Transverse colon (tissue), 4 donors: ENCODE measurements around the gene JAG1. TPM values are rescaled to one million over a fixed set of nuclear protein-coding genes. Genes with fewer than 3 reads are reported as not detected.

Source experiments
- DNase-seq: peaks from one replicate; pipeline ENCODE4 v3.0.0-alpha.2; 2019
- H3K27ac ChIP-seq, 4 donors: fragments of 200-600 bp; sonication (generic); 2 replicates each; pipeline ENCODE4 v1.5.1; 2016 to 2018; ENCODE audit warnings: inconsistent platforms in 4 of 4
- H3K27me3 ChIP-seq: fragments of 200-600 bp; sonication (generic); 2 replicates; pipeline ENCODE4 v1.5.1; 2017; ENCODE audit warnings: inconsistent platforms
- H3K36me3 ChIP-seq, 4 donors: fragments of 200-600 bp; sonication (generic); 2 replicates each; pipeline ENCODE4 v1.5.1; 2017 to 2019; ENCODE audit warnings: inconsistent platforms in 4 of 4
- H3K4me1 ChIP-seq, 4 donors: fragments of 200-600 bp; sonication (generic); 2 replicates each; pipeline ENCODE4 v1.5.1; 2017 to 2020; ENCODE audit warnings: inconsistent platforms in 4 of 4
- H3K4me3 ChIP-seq, 4 donors: fragments of 200-600 bp; sonication (generic); 1 replicate in 1 of 4; 2 replicates in 3 of 4; pipeline versions ENCODE4 v1.5.1 to v1.6.1; 2017 to 2019; ENCODE audit warnings: inconsistent platforms in 4 of 4
- H3K9me3 ChIP-seq, 2 donors: fragments of 200-600 bp; sonication (generic); 2 replicates each; pipeline ENCODE4 v1.5.1; 2017 to 2019; ENCODE audit warnings: inconsistent platforms in 2 of 2
- EP300 ChIP-seq: sonication (generic); formaldehyde crosslinking; IDR thresholded peaks from one replicate; pipeline ENCODE4 v1.6.1; 2017; ENCODE audit warnings: antibody characterized with exemption, low read depth
- POLR2A ChIP-seq: fragments of 450-650 bp; IDR thresholded peaks from one replicate; pipeline ENCODE4 v1.6.1; 2016; ENCODE audit warnings: antibody characterized with exemption, mild to moderate bottlenecking, moderate library complexity
- POLR2AphosphoS5 ChIP-seq, 3 donors: sonication (generic); formaldehyde crosslinking; IDR thresholded peaks; one replicate each; pipeline ENCODE4 v1.6.1; 2016; ENCODE audit warnings: antibody characterized with exemption in 3 of 3
- WGBS, 2 donors: methylation state at CpG; one replicate each; pipeline ENCODE4 v1.1.5; 2018; ENCODE audit warnings: low coverage in 1 of 2; 5-methylcytosine and 5-hydroxymethylcytosine counted together
- in situ Hi-C, 4 donors: fragments of 200-750 bp; cut with MboI; loops; one replicate each; pipeline versions ENCODE4 v1.15.0 to v1.15.1; 2017; ENCODE audit warnings: low sequenced_read_pairs in 3 of 4, low pct_ligation_motif_present in 1 of 4, low pct_unique_long_range_greater_than_20kb in 1 of 4
- intact Hi-C: fragments of 100-400 bp; cut with DNase I; formaldehyde crosslinking; loops from one replicate; pipeline ENCODE4 v1.15.1; 2023; ENCODE audit warnings: low total_unique reads
- total RNA-seq, 4 donors: library from RNA; depleted of rRNA; stranded (reverse); fragments of >200 nt; gene quantifications; one replicate each; pipeline ENCODE4 v1.1.0, GENCODE V29; 2016
- TF ChIP-seq, protein P1 (sequence below), 5 experiments: fragments of 200-600 bp in 3 of 5; fragments of 450-650 bp in 2 of 5; sonication (generic) in 3 of 5; IDR thresholded peaks; 1 replicate in 2 of 5; 2 replicates in 3 of 5; pipeline ENCODE4 v1.5.1; 2016 to 2017; ENCODE audit warnings: antibody characterized with exemption in 5 of 5, inconsistent platforms in 3 of 5, mild to moderate bottlenecking in 2 of 5, moderate library complexity in 1 of 5

The JAG1 gene
- total RNA-seq, 4 donors from 2014 or later = 75.0 to 117 (median 109) TPM

DNA sequence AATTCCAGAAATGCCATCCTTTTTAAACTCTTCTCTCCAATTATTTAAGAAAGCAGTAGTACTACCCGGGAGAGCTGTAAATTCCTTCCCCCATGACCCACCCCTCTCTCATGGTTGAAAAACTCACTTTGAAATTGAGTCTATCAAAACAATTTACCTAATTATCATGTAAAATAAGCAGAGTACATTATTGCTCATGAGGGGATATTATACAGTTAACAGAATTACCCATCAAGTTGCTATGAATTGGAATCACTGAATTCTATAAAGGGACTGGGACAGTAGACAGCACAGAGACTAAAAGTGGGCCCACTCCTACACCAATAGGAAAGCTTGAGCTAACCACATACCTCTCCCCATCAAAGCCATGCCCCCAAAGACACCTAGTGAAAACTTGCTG, 16.3 kb downstream of the JAG1 start:
- 70 to 88% methylated on average over 1 of the region's 1 CpG for WGBS, 2 donors
- no peak for TF ChIP-seq EP300
- TF ChIP-seq POLR2AphosphoS5 (IDR thresholded peaks at IDR 0.05) = no peak
- TF ChIP-seq, protein P1, sequence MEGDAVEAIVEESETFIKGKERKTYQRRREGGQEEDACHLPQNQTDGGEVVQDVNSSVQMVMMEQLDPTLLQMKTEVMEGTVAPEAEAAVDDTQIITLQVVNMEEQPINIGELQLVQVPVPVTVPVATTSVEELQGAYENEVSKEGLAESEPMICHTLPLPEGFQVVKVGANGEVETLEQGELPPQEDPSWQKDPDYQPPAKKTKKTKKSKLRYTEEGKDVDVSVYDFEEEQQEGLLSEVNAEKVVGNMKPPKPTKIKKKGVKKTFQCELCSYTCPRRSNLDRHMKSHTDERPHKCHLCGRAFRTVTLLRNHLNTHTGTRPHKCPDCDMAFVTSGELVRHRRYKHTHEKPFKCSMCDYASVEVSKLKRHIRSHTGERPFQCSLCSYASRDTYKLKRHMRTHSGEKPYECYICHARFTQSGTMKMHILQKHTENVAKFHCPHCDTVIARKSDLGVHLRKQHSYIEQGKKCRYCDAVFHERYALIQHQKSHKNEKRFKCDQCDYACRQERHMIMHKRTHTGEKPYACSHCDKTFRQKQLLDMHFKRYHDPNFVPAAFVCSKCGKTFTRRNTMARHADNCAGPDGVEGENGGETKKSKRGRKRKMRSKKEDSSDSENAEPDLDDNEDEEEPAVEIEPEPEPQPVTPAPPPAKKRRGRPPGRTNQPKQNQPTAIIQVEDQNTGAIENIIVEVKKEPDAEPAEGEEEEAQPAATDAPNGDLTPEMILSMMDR (IDR thresholded peaks at IDR 0.05) = no peak
- no peak for TF ChIP-seq POLR2A
- intact Hi-C loops = no loop called here
- Histone ChIP-seq H3K27ac (peak overlapping the region in 2 of 4 donors; percentile 74 to 79), H3K4me1 (peaks cover 22 to 75% (median 35%) of the 10 kb centered on the region in 4 donors), H3K27me3 (no peaks in the 10 kb centered on the region), H3K36me3 (peaks cover 0 to 29% (median 12%) of the 10 kb centered on the region in 4 donors), H3K9me3 (no peaks in the 10 kb centered on the region), H3K4me3 (no peak overlapping the region)
- in situ Hi-C loops = loop anchor here in 1 of 4 donors (25.0 kb wide), 1 partner anchor 195 kb away; no protein-coding TSS in a partner anchor
- DNase-seq = no peak

DNA sequence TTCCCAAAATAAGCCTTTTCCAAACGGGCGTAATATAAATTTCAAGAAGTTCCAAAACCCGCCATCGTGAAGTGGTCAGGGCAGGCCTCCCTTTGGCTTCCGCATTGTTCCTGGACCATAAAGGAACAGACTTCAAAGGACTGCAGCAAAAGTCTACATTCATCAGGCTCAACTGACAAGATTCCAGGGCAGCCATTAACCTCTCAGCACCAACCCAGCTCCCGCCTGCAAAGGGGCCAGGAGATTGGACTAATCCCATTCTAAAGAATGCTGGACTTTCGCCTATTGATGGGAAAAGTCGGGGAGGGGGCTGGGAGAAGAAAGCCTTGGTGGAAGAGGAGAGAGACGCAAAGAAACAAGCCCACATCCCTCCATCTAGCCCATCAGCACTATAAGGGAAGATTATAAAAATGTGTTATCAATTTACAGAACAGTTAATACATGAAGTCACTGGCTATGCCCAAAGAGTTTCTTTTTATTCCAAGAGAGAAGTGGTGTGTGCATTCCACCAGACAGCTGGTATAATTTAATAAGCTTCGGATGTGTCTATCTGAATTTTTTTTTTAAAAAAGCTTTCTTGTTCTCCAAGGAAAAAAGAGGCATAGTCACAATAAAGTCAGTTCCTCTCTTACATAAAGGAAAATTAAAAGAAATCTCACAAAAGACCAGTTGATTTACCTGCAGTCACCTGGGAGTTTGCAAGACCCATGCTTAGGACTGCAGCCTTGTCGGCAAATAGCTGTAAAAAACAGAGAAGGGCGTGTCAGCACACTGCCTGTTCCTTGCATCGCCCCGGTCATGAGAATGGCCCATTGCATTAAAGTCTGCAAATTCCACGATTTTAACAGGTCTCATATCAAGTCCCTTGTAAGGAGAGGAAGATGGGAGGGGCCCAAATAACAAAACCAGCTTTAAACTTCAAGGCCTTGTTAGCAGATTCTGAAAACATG, 17.8 kb downstream of the JAG1 start:
- Histone ChIP-seq H3K27ac (peak overlapping the region; percentile 69 to 79 (median 76)), H3K9me3 (no peaks in the 10 kb centered on the region), H3K27me3 (no peaks in the 10 kb centered on the region), H3K36me3 (peaks cover 0 to 24% (median 7%) of the 10 kb centered on the region in 4 donors), H3K4me3 (no peak overlapping the region), H3K4me1 (peaks cover 22 to 88% (median 36%) of the 10 kb centered on the region in 4 donors)
- in situ Hi-C loops = loop anchor here in 1 of 4 donors (25.0 kb wide), 1 partner anchor 194 kb away; no protein-coding TSS in a partner anchor
- intact Hi-C loops = no loop called here
- DNase-seq = peak; percentile 21
- no peak for TF ChIP-seq EP300
- WGBS, 2 donors = 51 to 55% methylated on average over 10 to 15 of the region's 15 CpGs

DNA sequence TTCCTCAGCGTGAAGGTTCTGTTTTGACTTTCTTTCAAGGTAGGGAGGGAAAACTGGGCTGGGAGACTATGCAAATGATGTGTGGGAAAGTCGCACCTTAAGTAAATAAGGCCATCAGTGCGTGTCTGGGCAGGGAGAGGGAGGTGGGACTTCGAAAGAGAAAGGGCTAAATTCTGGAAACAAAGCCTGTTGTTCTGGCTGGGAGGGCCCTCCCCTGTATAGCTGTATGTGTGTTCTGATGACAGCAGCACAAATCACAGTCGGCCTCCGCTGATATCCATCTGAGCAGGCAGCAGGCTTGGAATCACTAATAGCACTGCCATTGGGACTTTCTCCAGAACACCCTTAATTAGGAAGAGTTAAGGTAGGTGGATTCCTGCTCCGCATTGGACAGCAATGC, 19.2 kb downstream of the JAG1 start:
- Histone ChIP-seq H3K27me3 (no peaks in the 10 kb centered on the region), H3K36me3 (peaks cover 0 to 36% (median 13%) of the 10 kb centered on the region in 4 donors), H3K4me1 (peaks cover 22 to 76% (median 31%) of the 10 kb centered on the region in 4 donors), H3K27ac (peak overlapping the region; percentile 69 to 79 (median 76)), H3K4me3 (no peak overlapping the region), H3K9me3 (no peaks in the 10 kb centered on the region)
- intact Hi-C loops (no loop called here), in situ Hi-C loops (loop anchor here in 1 of 4 donors (25.0 kb wide), 1 partner anchor 192 kb away; no protein-coding TSS in a partner anchor)
- TF ChIP-seq EP300 = no peak
- no peak for TF ChIP-seq POLR2AphosphoS5 (IDR thresholded peaks at IDR 0.05)
- TF ChIP-seq POLR2A = no peak
- TF ChIP-seq, protein P1 (IDR thresholded peaks at IDR 0.05) = no peak
- DNase-seq = peak; percentile 47
- 24 to 28% methylated on average over 4 to 7 of the region's 7 CpGs for WGBS, 2 donors

- Histone ChIP-seq H3K27ac (peak overlapping the region; percentile 69 to 79 (median 76)), H3K36me3 (peaks cover 0 to 40% (median 15%) of the 10 kb centered on the region in 4 donors), H3K4me3 (no peak overlapping the region), H3K4me1 (peaks cover 22 to 75% (median 30%) of the 10 kb centered on the region in 4 donors), H3K9me3 (no peaks in the 10 kb centered on the region), H3K27me3 (no peaks in the 10 kb centered on the region)
- TF ChIP-seq EP300 = no peak
- TF ChIP-seq, protein P1 (IDR thresholded peaks at IDR 0.05) = no peak
- TF ChIP-seq POLR2AphosphoS5 (IDR thresholded peaks at IDR 0.05) = no peak
- no peak for TF ChIP-seq POLR2A
- in situ Hi-C loops = loop anchor here in 1 of 4 donors (25.0 kb wide), 1 partner anchor 192 kb away; no protein-coding TSS in a partner anchor
- DNase-seq = no peak
- intact Hi-C loops = no loop called here
Observed at GRCh38 chr20:10654250-10654610, 19.6 kb downstream of the JAG1 start.
